ENCODE data around the gene CCNJL. TPM values are rescaled to one million over a fixed set of nuclear protein-coding genes. Genes with fewer than 3 reads are reported as not detected.
A peak's percentile ranks its signal among the peaks of the same experiment; 100 is the strongest.

The CCNJL gene
- polyA plus RNA-seq: under 1 TPM; 0.44 to 0.59 TPM

- H3K36me3 ChIP-seq (ENCODE audit: control insufficient read depth in 2 of 2, insufficient read depth in 2 of 2, low read length in 1 of 2): no peaks in the 10 kb centered on the region
- WGBS, 2 donors: 0 to 1% methylated on average over 63 to 84 of the region's 84 CpGs
- H3K27ac ChIP-seq (ENCODE audit: low read depth in 2 of 2, low read length in 1 of 2): no peak within 1 kb of the TSS
- peaks cover 0 to 9% of the 10 kb centered on the region in 2 donors for H3K27me3 ChIP-seq (ENCODE audit: control insufficient read depth in 1 of 2, insufficient read depth in 2 of 2, low read length in 2 of 2)
- H3K4me1 ChIP-seq (ENCODE audit: control insufficient read depth in 2 of 2, insufficient read depth in 2 of 2, low read length in 1 of 2): peaks cover 0 to 5% of the 10 kb centered on the region in 2 donors
- H3K9me3 ChIP-seq (ENCODE audit: control insufficient read depth in 2 of 2, insufficient read depth in 1 of 2, low read depth in 1 of 2, low read length in 1 of 2): no peaks in the 10 kb centered on the region
- peak within 1 kb of the TSS; percentile 53 to 59 for H3K4me3 ChIP-seq (ENCODE audit: low read depth in 1 of 2, low read length in 2 of 2)
Measured at GRCh38 chr5:160312134-160312959, at the start of gene CCNJL. TSS of gene CCNJL (minus strand) at chr5:160312564. CDS start at chr5:160311923, 641 bp downstream.

GRCh38 chr5:160361624-160362228, 49.4 kb upstream of the CCNJL start:
- WGBS, 2 donors: 84 to 92% methylated on average over 9 of the region's 9 CpGs
- Histone ChIP-seq H3K9me3 (ENCODE audit: control insufficient read depth in 2 of 2, insufficient read depth in 1 of 2, low read depth in 1 of 2, low read length in 1 of 2) (no peaks in the 10 kb centered on the region), H3K27ac (ENCODE audit: low read depth in 2 of 2, low read length in 1 of 2) (no peak overlapping the region), H3K4me1 (ENCODE audit: control insufficient read depth in 2 of 2, insufficient read depth in 2 of 2, low read length in 1 of 2) (no peaks in the 10 kb centered on the region), H3K4me3 (ENCODE audit: low read depth in 1 of 2, low read length in 2 of 2) (no peak overlapping the region), H3K36me3 (ENCODE audit: control insufficient read depth in 2 of 2, insufficient read depth in 2 of 2, low read length in 1 of 2) (no peaks in the 10 kb centered on the region), H3K27me3 (ENCODE audit: control insufficient read depth in 1 of 2, insufficient read depth in 2 of 2, low read length in 2 of 2) (no peaks in the 10 kb centered on the region)

GRCh38 chr5:160360310-160360709, 47.9 kb upstream of the CCNJL start:
- WGBS, 2 donors: 40 to 53% methylated on average over 3 of the region's 3 CpGs
- H3K27ac ChIP-seq (ENCODE audit: low read depth in 2 of 2, low read length in 1 of 2): peak overlapping the region in 1 of 2 donors; percentile 14

GRCh38 chr5:160359816-160360215, 47.5 kb upstream of the CCNJL start:
- 33 to 48% methylated on average over 4 of the region's 4 CpGs for WGBS, 2 donors

More at GRCh38 chr5:160360310-160360709, 47.9 kb upstream of the CCNJL start:
- Histone ChIP-seq H3K4me1 (ENCODE audit: control insufficient read depth in 2 of 2, insufficient read depth in 2 of 2, low read length in 1 of 2) (no peaks in the 10 kb centered on the region), H3K27me3 (ENCODE audit: control insufficient read depth in 1 of 2, insufficient read depth in 2 of 2, low read length in 2 of 2) (no peaks in the 10 kb centered on the region), H3K4me3 (ENCODE audit: low read depth in 1 of 2, low read length in 2 of 2) (no peak overlapping the region), H3K9me3 (ENCODE audit: control insufficient read depth in 2 of 2, insufficient read depth in 1 of 2, low read depth in 1 of 2, low read length in 1 of 2) (no peaks in the 10 kb centered on the region), H3K36me3 (ENCODE audit: control insufficient read depth in 2 of 2, insufficient read depth in 2 of 2, low read length in 1 of 2) (no peaks in the 10 kb centered on the region)

GRCh38 chr5:160359242-160359641, 46.9 kb upstream of the CCNJL start:
- H3K27ac ChIP-seq (ENCODE audit: low read depth in 2 of 2, low read length in 1 of 2): no peak overlapping the region
- WGBS, 2 donors: 0 to 33% methylated on average over 1 of the region's 1 CpG

More at GRCh38 chr5:160359816-160360215, 47.5 kb upstream of the CCNJL start:
- Histone ChIP-seq H3K4me3 (ENCODE audit: low read depth in 1 of 2, low read length in 2 of 2) (no peak overlapping the region), H3K4me1 (ENCODE audit: control insufficient read depth in 2 of 2, insufficient read depth in 2 of 2, low read length in 1 of 2) (no peaks in the 10 kb centered on the region), H3K36me3 (ENCODE audit: control insufficient read depth in 2 of 2, insufficient read depth in 2 of 2, low read length in 1 of 2) (no peaks in the 10 kb centered on the region), H3K9me3 (ENCODE audit: control insufficient read depth in 2 of 2, insufficient read depth in 1 of 2, low read depth in 1 of 2, low read length in 1 of 2) (no peaks in the 10 kb centered on the region), H3K27ac (ENCODE audit: low read depth in 2 of 2, low read length in 1 of 2) (peak overlapping the region in 1 of 2 donors; percentile 14), H3K27me3 (ENCODE audit: control insufficient read depth in 1 of 2, insufficient read depth in 2 of 2, low read length in 2 of 2) (no peaks in the 10 kb centered on the region)

GRCh38 chr5:160357861-160358411, 45.6 kb upstream of the CCNJL start:
- H3K4me3 ChIP-seq (ENCODE audit: low read depth in 1 of 2, low read length in 2 of 2): no peak overlapping the region
- no peaks in the 10 kb centered on the region for H3K27me3 ChIP-seq (ENCODE audit: control insufficient read depth in 1 of 2, insufficient read depth in 2 of 2, low read length in 2 of 2)
- peak overlapping the region; percentile 23 to 81 for H3K27ac ChIP-seq (ENCODE audit: low read depth in 2 of 2, low read length in 1 of 2)
- WGBS, 2 donors: 53 to 55% methylated on average over 7 of the region's 7 CpGs
- no peaks in the 10 kb centered on the region for H3K9me3 ChIP-seq (ENCODE audit: control insufficient read depth in 2 of 2, insufficient read depth in 1 of 2, low read depth in 1 of 2, low read length in 1 of 2)
- no peaks in the 10 kb centered on the region for H3K36me3 ChIP-seq (ENCODE audit: control insufficient read depth in 2 of 2, insufficient read depth in 2 of 2, low read length in 1 of 2)
- H3K4me1 ChIP-seq (ENCODE audit: control insufficient read depth in 2 of 2, insufficient read depth in 2 of 2, low read length in 1 of 2): no peaks in the 10 kb centered on the region

More at GRCh38 chr5:160359242-160359641, 46.9 kb upstream of the CCNJL start:
- H3K4me3 ChIP-seq (ENCODE audit: low read depth in 1 of 2, low read length in 2 of 2): no peak overlapping the region
- H3K4me1 ChIP-seq (ENCODE audit: control insufficient read depth in 2 of 2, insufficient read depth in 2 of 2, low read length in 1 of 2): no peaks in the 10 kb centered on the region
- H3K36me3 ChIP-seq (ENCODE audit: control insufficient read depth in 2 of 2, insufficient read depth in 2 of 2, low read length in 1 of 2): no peaks in the 10 kb centered on the region
- H3K27me3 ChIP-seq (ENCODE audit: control insufficient read depth in 1 of 2, insufficient read depth in 2 of 2, low read length in 2 of 2): no peaks in the 10 kb centered on the region
- no peaks in the 10 kb centered on the region for H3K9me3 ChIP-seq (ENCODE audit: control insufficient read depth in 2 of 2, insufficient read depth in 1 of 2, low read depth in 1 of 2, low read length in 1 of 2)

- WGBS, 2 donors: 67 to 74% methylated on average over 7 of the region's 7 CpGs
- peak overlapping the region in 1 of 2 donors; percentile 23 for H3K27ac ChIP-seq (ENCODE audit: low read depth in 2 of 2, low read length in 1 of 2)
- no peaks in the 10 kb centered on the region for H3K27me3 ChIP-seq (ENCODE audit: control insufficient read depth in 1 of 2, insufficient read depth in 2 of 2, low read length in 2 of 2)
Measured at GRCh38 chr5:160357394-160357793, 45.0 kb upstream of the CCNJL start.

GRCh38 chr5:160356550-160357347, 44.4 kb upstream of the CCNJL start:
- H3K27me3 ChIP-seq (ENCODE audit: control insufficient read depth in 1 of 2, insufficient read depth in 2 of 2, low read length in 2 of 2): no peaks in the 10 kb centered on the region
- no peaks in the 10 kb centered on the region for H3K36me3 ChIP-seq (ENCODE audit: control insufficient read depth in 2 of 2, insufficient read depth in 2 of 2, low read length in 1 of 2)
- no peaks in the 10 kb centered on the region for H3K9me3 ChIP-seq (ENCODE audit: control insufficient read depth in 2 of 2, insufficient read depth in 1 of 2, low read depth in 1 of 2, low read length in 1 of 2)
- H3K4me3 ChIP-seq (ENCODE audit: low read depth in 1 of 2, low read length in 2 of 2): no peak overlapping the region
- WGBS, 2 donors: 59 to 65% methylated on average over 7 of the region's 7 CpGs
- no peaks in the 10 kb centered on the region for H3K4me1 ChIP-seq (ENCODE audit: control insufficient read depth in 2 of 2, insufficient read depth in 2 of 2, low read length in 1 of 2)
- no peak overlapping the region for H3K27ac ChIP-seq (ENCODE audit: low read depth in 2 of 2, low read length in 1 of 2)

More at GRCh38 chr5:160357394-160357793, 45.0 kb upstream of the CCNJL start:
- Histone ChIP-seq H3K4me1 (ENCODE audit: control insufficient read depth in 2 of 2, insufficient read depth in 2 of 2, low read length in 1 of 2) (no peaks in the 10 kb centered on the region), H3K36me3 (ENCODE audit: control insufficient read depth in 2 of 2, insufficient read depth in 2 of 2, low read length in 1 of 2) (no peaks in the 10 kb centered on the region), H3K9me3 (ENCODE audit: control insufficient read depth in 2 of 2, insufficient read depth in 1 of 2, low read depth in 1 of 2, low read length in 1 of 2) (no peaks in the 10 kb centered on the region), H3K4me3 (ENCODE audit: low read depth in 1 of 2, low read length in 2 of 2) (no peak overlapping the region)

- no peaks in the 10 kb centered on the region for H3K27me3 ChIP-seq (ENCODE audit: control insufficient read depth in 1 of 2, insufficient read depth in 2 of 2, low read length in 2 of 2)
- 91 to 93% methylated on average over 14 of the region's 14 CpGs for WGBS, 2 donors
- no peaks in the 10 kb centered on the region for H3K4me1 ChIP-seq (ENCODE audit: control insufficient read depth in 2 of 2, insufficient read depth in 2 of 2, low read length in 1 of 2)
- no peak overlapping the region for H3K4me3 ChIP-seq (ENCODE audit: low read depth in 1 of 2, low read length in 2 of 2)
- no peaks in the 10 kb centered on the region for H3K36me3 ChIP-seq (ENCODE audit: control insufficient read depth in 2 of 2, insufficient read depth in 2 of 2, low read length in 1 of 2)
- H3K9me3 ChIP-seq (ENCODE audit: control insufficient read depth in 2 of 2, insufficient read depth in 1 of 2, low read depth in 1 of 2, low read length in 1 of 2): no peaks in the 10 kb centered on the region
- no peak overlapping the region for H3K27ac ChIP-seq (ENCODE audit: low read depth in 2 of 2, low read length in 1 of 2)
Measured at GRCh38 chr5:160354666-160355065, 42.3 kb upstream of the CCNJL start.

All from esophagus (tissue), 2 donors.